GM12878 (cell line): ENCODE results near the gene CCL3. TPM values are rescaled to one million over a fixed set of nuclear protein-coding genes. Genes with fewer than 3 reads are reported as not detected.

Source experiments
- BHLHE40 ChIP-seq, 2 experiments: fragments of 450-650 bp in 1 of 2; IDR thresholded peaks; 2 replicates each; pipeline ENCODE4 v1.6.1; 2011 to 2017; ENCODE audit warnings: low read depth in 2 of 2, borderline replicate concordance in 1 of 2, improper control_type of control experiment in 1 of 2, low read length in 1 of 2, mild to moderate bottlenecking in 1 of 2
- CHD2 ChIP-seq: IDR thresholded peaks from 2 replicates; pipeline ENCODE4 v1.6.1; 2011; ENCODE audit warnings: low read depth, low read length, improper control_type of control experiment, borderline replicate concordance
- CUX1 ChIP-seq: IDR thresholded peaks from 2 replicates; pipeline ENCODE4 v1.6.1; 2012; ENCODE audit warnings: improper control_type of control experiment, low read depth, low read length; ENCODE audit not compliant: insufficient replicate concordance
- E2F4 ChIP-seq: IDR thresholded peaks from 2 replicates; pipeline ENCODE4 v1.6.1; 2012; ENCODE audit warnings: low read depth, low read length, improper control_type of control experiment
- EP300 ChIP-seq, 2 experiments: fragments of 150-350 bp in 1 of 2; IDR thresholded peaks; 2 replicates each; pipeline ENCODE4 v1.6.1; 2011 to 2012; ENCODE audit warnings: low read depth in 2 of 2, low read length in 2 of 2, borderline replicate concordance in 1 of 2, improper control_type of control experiment in 1 of 2, inconsistent platforms in 1 of 2; ENCODE audit not compliant: control insufficient read depth in 1 of 2
- MTA2 ChIP-seq: fragments of 450-650 bp; IDR thresholded peaks from 2 replicates; pipeline ENCODE4 v1.6.1; 2016; ENCODE audit warnings: low read depth, mild to moderate bottlenecking, moderate library complexity
- NR2C2 ChIP-seq: IDR thresholded peaks from 2 replicates; pipeline ENCODE4 v1.6.1; 2011; ENCODE audit warnings: borderline replicate concordance, low read depth; ENCODE audit not compliant: control insufficient read depth, insufficient read length
- PML ChIP-seq: IDR thresholded peaks from 2 replicates; pipeline ENCODE4 v1.6.1; 2012; ENCODE audit warnings: low read length, inconsistent platforms
- POLR2A ChIP-seq: IDR thresholded peaks from 2 replicates; pipeline ENCODE4 v1.6.1; 2011; ENCODE audit warnings: low read depth, mild to moderate bottlenecking, low read length
- POU2F2 ChIP-seq: IDR thresholded peaks from 3 replicates; pipeline ENCODE4 v1.6.1; 2011; ENCODE audit warnings: low read depth, mild to moderate bottlenecking, low read length, borderline replicate concordance
- RAD51 ChIP-seq: fragments of 450-650 bp; IDR thresholded peaks from 2 replicates; pipeline ENCODE4 v1.6.1; 2016; ENCODE audit warnings: moderate library complexity, mild to moderate bottlenecking, inconsistent platforms
- SREBF2 ChIP-seq: IDR thresholded peaks from 2 replicates; pipeline ENCODE4 v1.6.1; 2012; ENCODE audit warnings: mild to moderate bottlenecking, low read length
- SUZ12 ChIP-seq: fragments of 200-600 bp; sonication (generic); IDR thresholded peaks from one replicate; pipeline ENCODE4 v1.6.1; 2018; ENCODE audit warnings: antibody characterized with exemption, mild to moderate bottlenecking; ENCODE audit not compliant: unreplicated experiment
- TCF12 ChIP-seq: IDR thresholded peaks from 2 replicates; pipeline ENCODE4 v1.6.1; 2011; ENCODE audit warnings: low read depth, mild to moderate bottlenecking, low read length
- ZNF274 ChIP-seq: IDR thresholded peaks from one replicate; pipeline ENCODE4 v1.8.0; 2011; ENCODE audit not compliant: insufficient read length, insufficient read depth
- ZZZ3 ChIP-seq: IDR thresholded peaks from 2 replicates; pipeline ENCODE4 v1.6.1; 2011; ENCODE audit warnings: low read depth; ENCODE audit not compliant: control insufficient read depth, insufficient read length
- polyA plus RNA-seq, 11 experiments: library from polyadenylated mRNA; depleted of rRNA in 4 of 11; unstranded in 6 of 11; stranded (reverse) in 5 of 11; fragments of >200 nt; fragmentation: Nextera tagmentation in 4 of 11; fragmentation: Illumina TruSeq in 1 of 11; extraction: Ambion mirVana in 4 of 11; extraction: Trizol in 1 of 11; gene quantifications; 1 replicate in 1 of 11; 2 replicates in 10 of 11; pipeline versions ENCODE4 v1.2.1 to v1.2.3, GENCODE V29; 2011 to 2016; ENCODE audit warnings: inconsistent platforms in 2 of 11, missing spikeins in 2 of 11, low read depth in 1 of 11
- total RNA-seq, 4 experiments: library from RNA; depleted of rRNA in 3 of 4; stranded (reverse); fragments of >200 nt in 3 of 4; fragmentation: Illumina TruSeq in 1 of 4; extraction: Trizol in 1 of 4; gene quantifications; 2 replicates each; pipeline versions ENCODE4 v1.2.1 to v1.2.3, GENCODE V29; 2013 to 2021
- TF ChIP-seq, protein P1 (sequence below): fragments of 150-350 bp; IDR thresholded peaks from 2 replicates; pipeline ENCODE4 v1.6.1; 2016; ENCODE audit warnings: low read depth, low read length
- TF ChIP-seq, protein P2 (sequence below): fragments of 450-650 bp; IDR thresholded peaks from 2 replicates; pipeline ENCODE4 v1.6.1; 2017; ENCODE audit warnings: mild to moderate bottlenecking

CCL3 gene
- total and polyA plus RNA-seq, 10 of the 15 experiments (the other 5 are each of a cell fraction or from before 2014, with no cell fraction given): 96.5 to 1,488 (median 199) TPM

- TF ChIP-seq CUX1: no peak
- TF ChIP-seq MTA2: peak; percentile 49; the same call in 1 of the 2 replicates
- no peak for TF ChIP-seq ZZZ3
- TF ChIP-seq SUZ12: no peak
- peak; percentile 24 to 55; a peak in 2 of 4 replicates for TF ChIP-seq BHLHE40 (IDR thresholded peaks at IDR 0.05; ENCODE audit: borderline replicate concordance in 1 of 2, low read depth in 2 of 2, low read length in 1 of 2)
- TF ChIP-seq SREBF2: no peak
- TF ChIP-seq, protein P1, sequence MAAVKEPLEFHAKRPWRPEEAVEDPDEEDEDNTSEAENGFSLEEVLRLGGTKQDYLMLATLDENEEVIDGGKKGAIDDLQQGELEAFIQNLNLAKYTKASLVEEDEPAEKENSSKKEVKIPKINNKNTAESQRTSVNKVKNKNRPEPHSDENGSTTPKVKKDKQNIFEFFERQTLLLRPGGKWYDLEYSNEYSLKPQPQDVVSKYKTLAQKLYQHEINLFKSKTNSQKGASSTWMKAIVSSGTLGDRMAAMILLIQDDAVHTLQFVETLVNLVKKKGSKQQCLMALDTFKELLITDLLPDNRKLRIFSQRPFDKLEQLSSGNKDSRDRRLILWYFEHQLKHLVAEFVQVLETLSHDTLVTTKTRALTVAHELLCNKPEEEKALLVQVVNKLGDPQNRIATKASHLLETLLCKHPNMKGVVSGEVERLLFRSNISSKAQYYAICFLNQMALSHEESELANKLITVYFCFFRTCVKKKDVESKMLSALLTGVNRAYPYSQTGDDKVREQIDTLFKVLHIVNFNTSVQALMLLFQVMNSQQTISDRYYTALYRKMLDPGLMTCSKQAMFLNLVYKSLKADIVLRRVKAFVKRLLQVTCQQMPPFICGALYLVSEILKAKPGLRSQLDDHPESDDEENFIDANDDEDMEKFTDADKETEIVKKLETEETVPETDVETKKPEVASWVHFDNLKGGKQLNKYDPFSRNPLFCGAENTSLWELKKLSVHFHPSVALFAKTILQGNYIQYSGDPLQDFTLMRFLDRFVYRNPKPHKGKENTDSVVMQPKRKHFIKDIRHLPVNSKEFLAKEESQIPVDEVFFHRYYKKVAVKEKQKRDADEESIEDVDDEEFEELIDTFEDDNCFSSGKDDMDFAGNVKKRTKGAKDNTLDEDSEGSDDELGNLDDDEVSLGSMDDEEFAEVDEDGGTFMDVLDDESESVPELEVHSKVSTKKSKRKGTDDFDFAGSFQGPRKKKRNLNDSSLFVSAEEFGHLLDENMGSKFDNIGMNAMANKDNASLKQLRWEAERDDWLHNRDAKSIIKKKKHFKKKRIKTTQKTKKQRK: no peak
- no peak for TF ChIP-seq TCF12
- no peak for TF ChIP-seq RAD51
- no peak for TF ChIP-seq POU2F2
- TF ChIP-seq E2F4: no peak
- TF ChIP-seq PML: no peak
- no peak for TF ChIP-seq CHD2
- TF ChIP-seq EP300 (IDR thresholded peaks at IDR 0.05; ENCODE audit: borderline replicate concordance in 1 of 2, control insufficient read depth in 1 of 2, low read depth in 2 of 2, low read length in 2 of 2): peak in 1 of 2 experiments; percentile 30; a peak in 1 of 4 replicates
- no peak for TF ChIP-seq POLR2A
- no peak for TF ChIP-seq ZNF274
- TF ChIP-seq NR2C2: no peak
- TF ChIP-seq, protein P2, sequence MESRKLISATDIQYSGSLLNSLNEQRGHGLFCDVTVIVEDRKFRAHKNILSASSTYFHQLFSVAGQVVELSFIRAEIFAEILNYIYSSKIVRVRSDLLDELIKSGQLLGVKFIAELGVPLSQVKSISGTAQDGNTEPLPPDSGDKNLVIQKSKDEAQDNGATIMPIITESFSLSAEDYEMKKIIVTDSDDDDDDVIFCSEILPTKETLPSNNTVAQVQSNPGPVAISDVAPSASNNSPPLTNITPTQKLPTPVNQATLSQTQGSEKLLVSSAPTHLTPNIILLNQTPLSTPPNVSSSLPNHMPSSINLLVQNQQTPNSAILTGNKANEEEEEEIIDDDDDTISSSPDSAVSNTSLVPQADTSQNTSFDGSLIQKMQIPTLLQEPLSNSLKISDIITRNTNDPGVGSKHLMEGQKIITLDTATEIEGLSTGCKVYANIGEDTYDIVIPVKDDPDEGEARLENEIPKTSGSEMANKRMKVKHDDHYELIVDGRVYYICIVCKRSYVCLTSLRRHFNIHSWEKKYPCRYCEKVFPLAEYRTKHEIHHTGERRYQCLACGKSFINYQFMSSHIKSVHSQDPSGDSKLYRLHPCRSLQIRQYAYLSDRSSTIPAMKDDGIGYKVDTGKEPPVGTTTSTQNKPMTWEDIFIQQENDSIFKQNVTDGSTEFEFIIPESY: no peak
These were observed 23.5 kb downstream of the CCL3 start (continued) for GRCh38 chr17:36066365-36066985.
